Measurements from ENCODE around the gene EIF2A. TPM values are rescaled to one million over a fixed set of nuclear protein-coding genes. Genes with fewer than 3 reads are reported as not detected.

EIF2A gene
- total and polyA plus RNA-seq, 9 of the 15 experiments (the other 6 are each of a cell fraction or from before 2014, with no cell fraction given): 106 to 192 (median 168) TPM

- TF ChIP-seq HDAC3 (IDR thresholded peaks at IDR 0.05; ENCODE audit: borderline replicate concordance, partially characterized antibody): no peak
- no peak for TF ChIP-seq ZFP36 (IDR thresholded peaks at IDR 0.05; ENCODE audit: low read depth, low read length, partially characterized antibody)
- TF ChIP-seq FOXP4 (CRISPR knock-in tag; IDR thresholded peaks at IDR 0.05; ENCODE audit: borderline replicate concordance): no peak
- TF ChIP-seq ZBTB26 (CRISPR knock-in tag; IDR thresholded peaks at IDR 0.05): no peak
- TF ChIP-seq MED1 (CRISPR knock-in tag; IDR thresholded peaks at IDR 0.05; ENCODE audit: borderline replicate concordance): no peak
- no peak for TF ChIP-seq SNRNP70 (optimal IDR thresholded peaks at IDR 0.05; ENCODE audit: low read depth, low read length)
- peak in 1 of 2 experiments; percentile 93; a peak in 2 of 4 replicates for TF ChIP-seq TBL1XR1 (IDR thresholded peaks at IDR 0.05; ENCODE audit: low read length in 2 of 2)
- TF ChIP-seq SIN3A (IDR thresholded peaks at IDR 0.05; ENCODE audit: borderline replicate concordance in 2 of 2, control insufficient read depth in 1 of 2, low read depth in 2 of 2, low read length in 2 of 2): peak; percentile 89 to 95; a peak in 3 of 4 replicates
- peak; percentile 97 for TF ChIP-seq C11orf30 (IDR thresholded peaks at IDR 0.05; ENCODE audit: low read depth)
- TF ChIP-seq CHD1 (IDR thresholded peaks at IDR 0.05; ENCODE audit: low read length): no peak
- TF ChIP-seq PYGO2 (tag; IDR thresholded peaks at IDR 0.05): no peak
- no peak for TF ChIP-seq ZNF589 (CRISPR knock-in tag; IDR thresholded peaks at IDR 0.05; ENCODE audit: low read depth)
- no peak for TF ChIP-seq ARID2 (IDR thresholded peaks at IDR 0.05)
- no peak; the same call in 1 of the 2 replicates for TF ChIP-seq TRIM28 (IDR thresholded peaks at IDR 0.05)
- no peak for TF ChIP-seq ZNF507 (tag; conservative IDR thresholded peaks at IDR 0.05)
- TF ChIP-seq CREBBP (IDR thresholded peaks at IDR 0.05; ENCODE audit: low read depth, low read length): no peak
- no peak for TF ChIP-seq TCF7 (IDR thresholded peaks at IDR 0.05; ENCODE audit: borderline replicate concordance)
- no peak for TF ChIP-seq BCOR (IDR thresholded peaks at IDR 0.05)
- no peak for TF ChIP-seq TOE1 (IDR thresholded peaks at IDR 0.05; ENCODE audit: borderline replicate concordance)
- TF ChIP-seq TOE1 (CRISPR knock-in tag; IDR thresholded peaks at IDR 0.05; ENCODE audit: borderline replicate concordance, low read depth): no peak
- TF ChIP-seq NCOA2 (IDR thresholded peaks at IDR 0.05; ENCODE audit: partially characterized antibody in 2 of 2): no peak
- TF ChIP-seq ZNF561 (CRISPR knock-in tag; conservative IDR thresholded peaks at IDR 0.05): no peak
- peak in 1 of 2 experiments; percentile 92; a peak in 2 of 4 replicates for TF ChIP-seq TEAD1 (CRISPR knock-in tag; IDR thresholded peaks at IDR 0.05)
- no peak for TF ChIP-seq IRF1 (CRISPR knock-in tag; IDR thresholded peaks at IDR 0.05; ENCODE audit: borderline replicate concordance)
- TF ChIP-seq ARNT (IDR thresholded peaks at IDR 0.05): 0 out of 4 replicates have a peak, but pooled peaks of 1 of the 2 experiments have one; percentile 11
Measured at GRCh38 chr3:150546226-150547044, at the start of gene EIF2A, which contains the start of gene SERP1 (continued).
